CD14-positive monocyte (primary cell): ENCODE data around the gene IFRD2. TPM values are rescaled to one million over a fixed set of nuclear protein-coding genes. Genes with fewer than 3 reads are reported as not detected.
A peak's percentile ranks its signal among the peaks of the same experiment; 100 is the strongest.

Experiments
- DNase-seq, 3 donors: peaks; one replicate each; pipeline ENCODE4 v3.0.0-alpha.2; 2011 to 2022
- H2AFZ ChIP-seq: 2 replicates; pipeline ENCODE4 v1.6.0; 2012; ENCODE audit warnings: mild to moderate bottlenecking, low read depth, low read length, inconsistent platforms; ENCODE audit not compliant: insufficient read depth, poor library complexity, severe bottlenecking
- H3K27ac ChIP-seq, 2 donors: 1 replicate in 1 of 2; 2 replicates in 1 of 2; pipeline ENCODE4 v1.5.1; 2012 to 2013; ENCODE audit warnings: low read length in 2 of 2, control low read depth in 1 of 2, inconsistent platforms in 1 of 2, low read depth in 1 of 2, mild to moderate bottlenecking in 1 of 2
- H3K27me3 ChIP-seq, 2 donors: one replicate each; pipeline versions ENCODE4 v1.6.0 to v1.6.1; 2011 to 2013; ENCODE audit warnings: low read length in 2 of 2; ENCODE audit not compliant: control insufficient read depth in 2 of 2, insufficient read depth in 2 of 2
- H3K36me3 ChIP-seq, 2 donors: replicated peaks in 1 of 2; 1 replicate in 1 of 2; 2 replicates in 1 of 2; pipeline versions ENCODE4 v1.5.1 to v1.6.1; 2012 to 2013; ENCODE audit warnings: low read length in 2 of 2, control low read depth in 1 of 2, inconsistent platforms in 1 of 2, mild to moderate bottlenecking in 1 of 2; ENCODE audit not compliant: insufficient read depth in 2 of 2, control insufficient read depth in 1 of 2
- H3K4me1 ChIP-seq, 2 donors: 1 replicate in 1 of 2; 2 replicates in 1 of 2; pipeline versions ENCODE4 v1.5.1 to v1.6.1; 2012 to 2013; ENCODE audit warnings: low read length in 2 of 2, control low read depth in 1 of 2, inconsistent platforms in 1 of 2, mild to moderate bottlenecking in 1 of 2, moderate library complexity in 1 of 2; ENCODE audit not compliant: insufficient read depth in 2 of 2, control insufficient read depth in 1 of 2
- H3K4me2 ChIP-seq: replicated peaks from 2 replicates; pipeline ENCODE3; 2012; ENCODE audit warnings: low read length, moderate library complexity, mild to moderate bottlenecking; ENCODE audit not compliant: poor library complexity, severe bottlenecking; ENCODE audit errors: extremely low read depth
- H3K4me3 ChIP-seq, 3 experiments: fragments of 200-600 bp in 1 of 3; sonication (generic) in 1 of 3; replicated peaks in 1 of 3; 1 replicate in 2 of 3; 2 replicates in 1 of 3; pipeline ENCODE4 v1.5.1; 2011 to 2013; ENCODE audit warnings: low read length in 3 of 3, mild to moderate bottlenecking in 3 of 3, control low read depth in 2 of 3, low read depth in 2 of 3, inconsistent platforms in 1 of 3, moderate library complexity in 1 of 3
- H3K79me2 ChIP-seq: 2 replicates; pipeline ENCODE4 v1.6.0; 2012; ENCODE audit warnings: mild to moderate bottlenecking, control low read depth, inconsistent platforms, low read length, moderate library complexity; ENCODE audit not compliant: insufficient read depth
- H3K9ac ChIP-seq: 2 replicates; pipeline ENCODE4 v1.6.0; 2017; ENCODE audit warnings: low read length, mild to moderate bottlenecking; ENCODE audit not compliant: insufficient read depth, poor library complexity, severe bottlenecking
- H3K9me3 ChIP-seq, 2 donors: replicated peaks in 1 of 2; 1 replicate in 1 of 2; 2 replicates in 1 of 2; pipeline versions ENCODE4 v1.5.1 to v1.6.1; 2012 to 2013; ENCODE audit warnings: low read length in 2 of 2, control low read depth in 1 of 2; ENCODE audit not compliant: control insufficient read depth in 1 of 2, insufficient read depth in 1 of 2
- H4K20me1 ChIP-seq: 2 replicates; pipeline ENCODE4 v1.6.0; 2012; ENCODE audit warnings: mild to moderate bottlenecking, low read length, control low read depth, moderate library complexity; ENCODE audit not compliant: insufficient read depth
- H3K27ac Mint-ChIP-seq, 7 donors: one replicate each; pipeline ENCODE4 v1.8.0; 2020; ENCODE audit warnings: mild to moderate bottlenecking in 7 of 7, mixed read lengths in 7 of 7, moderate library complexity in 6 of 7, inconsistent platforms in 2 of 7
- H3K27me3 Mint-ChIP-seq, 3 donors: one replicate each; pipeline ENCODE4 v1.8.0; 2021 to 2022; ENCODE audit warnings: low read depth in 3 of 3, mild to moderate bottlenecking in 3 of 3, mixed read lengths in 3 of 3, moderate library complexity in 3 of 3, inconsistent platforms in 1 of 3
- H3K36me3 Mint-ChIP-seq, 2 donors: one replicate each; pipeline ENCODE4 v1.8.0; 2020; ENCODE audit warnings: mixed read lengths in 2 of 2, inconsistent platforms in 1 of 2, mild to moderate bottlenecking in 1 of 2
- H3K4me1 Mint-ChIP-seq: one replicate; pipeline ENCODE4 v1.8.0; 2020; ENCODE audit warnings: mild to moderate bottlenecking, mixed read lengths
- H3K4me3 Mint-ChIP-seq, 2 donors: one replicate each; pipeline ENCODE4 v1.8.0; 2020; ENCODE audit warnings: mild to moderate bottlenecking in 2 of 2, mixed read lengths in 2 of 2, moderate library complexity in 1 of 2
- H3K9me3 Mint-ChIP-seq, 7 donors: one replicate each; pipeline ENCODE4 v1.8.0; 2020 to 2022; ENCODE audit warnings: mixed read lengths in 7 of 7, mild to moderate bottlenecking in 6 of 7, moderate library complexity in 6 of 7, inconsistent platforms in 2 of 7
- CTCF ChIP-seq: fragments of 200-600 bp; IDR thresholded peaks from one replicate; pipeline ENCODE4 v1.8.0; 2022; ENCODE audit warnings: antibody characterized with exemption, mild to moderate bottlenecking
- WGBS: methylation state at CpG from one replicate; pipeline ENCODE4 v1.1.5; 2013; ENCODE audit warnings: missing lambda C conversion rate; ENCODE audit not compliant: insufficient coverage; 5-methylcytosine and 5-hydroxymethylcytosine counted together
- intact Hi-C, 2 donors: fragments of 100-400 bp; cut with micrococcal nuclease; formaldehyde crosslinking; loops; one replicate each; pipeline versions ENCODE4 v1.15.0 to v1.15.1; 2023
- polyA plus RNA-seq, 3 donors: library from polyadenylated mRNA; depleted of rRNA in 1 of 3; unstranded in 2 of 3; stranded (reverse) in 1 of 3; fragments of 300-500 nt in 2 of 3; fragments of >200 nt in 1 of 3; fragmentation: Illumina TruSeq in 2 of 3; gene quantifications; 1 replicate in 2 of 3; 2 replicates in 1 of 3; pipeline ENCODE4 v1.2.3, GENCODE V29; 2012 to 2021

The IFRD2 gene
- polyA plus RNA-seq, 3 donors = 17.1 to 35.1 (median 23.3) TPM

- Mint-ChIP-seq H3K27me3 (peaks cover 0 to 3% (median 0%) of the 10 kb centered on the region in 3 donors), H3K27ac (peak overlapping the region; percentile 92 to 98 (median 95)), H3K9me3 (peaks cover 0 to 10% (median 4%) of the 10 kb centered on the region in 7 donors), H3K4me3 (peak overlapping the region; percentile 21 to 39), H3K4me1 (peaks cover 50% of the 10 kb centered on the region), H3K36me3 (peaks cover 79 to 96% of the 10 kb centered on the region in 2 donors)
- intact Hi-C loops = no loop called here
- Histone ChIP-seq H3K4me3 (peak overlapping the region in 1 of 3 experiments; percentile 15), H3K27me3 (no peaks in the 10 kb centered on the region), H3K27ac (peak overlapping the region; percentile 87 to 100), H3K36me3 (peaks cover 84 to 99% of the 10 kb centered on the region in 2 donors), H3K9me3 (peaks cover 0 to 10% of the 10 kb centered on the region in 2 donors), H3K9ac (peak overlapping the region; percentile 19), H3K79me2 (peaks cover 77% of the 10 kb centered on the region), H4K20me1 (peaks cover 100% of the 10 kb centered on the region), H3K4me1 (peaks cover 51 to 69% of the 10 kb centered on the region in 2 donors), H3K4me2 (peak overlapping the region; percentile 38), H2AFZ (no peak overlapping the region)
- 36% methylated on average over 3 of the region's 8 CpGs for whole genome bisulfite sequencing
- peak; percentile 87 to 92 (median 89) for DNase-seq
- TF ChIP-seq CTCF = no peak
Observed at GRCh38 chr3:50254577-50255250, 37.5 kb downstream of the IFRD2 start.

GRCh38 chr3:50251220-50251619, 41.0 kb downstream of the IFRD2 start:
- H3K4me1 Mint-ChIP-seq = peaks cover 71% of the 10 kb centered on the region
- TF ChIP-seq CTCF = no peak
- Histone ChIP-seq H3K4me1 (peaks cover 80 to 85% of the 10 kb centered on the region in 2 donors), H3K4me2 (no peak overlapping the region), H3K27me3 (no peaks in the 10 kb centered on the region), H3K4me3 (no peak overlapping the region), H3K27ac (peak overlapping the region; percentile 87 to 100), H3K9ac (no peak overlapping the region), H3K9me3 (no peaks in the 10 kb centered on the region), H2AFZ (no peak overlapping the region), H3K79me2 (peaks cover 99% of the 10 kb centered on the region), H3K36me3 (peaks cover 79 to 94% of the 10 kb centered on the region in 2 donors), H4K20me1 (peaks cover 100% of the 10 kb centered on the region)
- H3K36me3 Mint-ChIP-seq = peaks cover 60 to 93% of the 10 kb centered on the region in 2 donors
- no peak overlapping the region for H3K4me3 Mint-ChIP-seq
- intact Hi-C loops = no loop called here
- H3K27me3 Mint-ChIP-seq = no peaks in the 10 kb centered on the region
- 95% methylated on average over 8 of the region's 8 CpGs for WGBS
- peak overlapping the region; percentile 77 to 97 (median 83) for H3K27ac Mint-ChIP-seq
- DNase-seq = no peak
- H3K9me3 Mint-ChIP-seq = peaks cover 0 to 2% (median 0%) of the 10 kb centered on the region in 7 donors
